ENCODE data around the gene OFD1.

DNA sequence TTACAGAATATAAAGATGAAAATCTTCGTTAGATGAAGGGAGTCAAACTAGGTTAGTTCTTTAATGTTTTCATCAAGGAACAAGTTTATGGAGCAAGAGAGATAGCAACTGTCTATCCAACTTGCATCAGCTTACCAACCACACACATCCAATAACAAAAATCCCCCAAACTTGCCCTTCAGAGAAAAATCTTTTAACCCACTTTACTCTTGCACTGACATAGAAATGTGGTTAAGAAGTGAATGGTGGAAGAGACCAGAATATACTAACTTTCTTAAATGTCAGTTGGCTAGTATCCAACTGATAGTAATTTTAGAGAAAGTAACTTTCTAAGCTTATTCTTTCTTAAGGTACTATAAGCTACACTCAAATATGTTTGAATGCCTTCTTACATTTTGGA is 47.3 kb upstream of the OFD1 start:
- TF ChIP-seq, protein P1, sequence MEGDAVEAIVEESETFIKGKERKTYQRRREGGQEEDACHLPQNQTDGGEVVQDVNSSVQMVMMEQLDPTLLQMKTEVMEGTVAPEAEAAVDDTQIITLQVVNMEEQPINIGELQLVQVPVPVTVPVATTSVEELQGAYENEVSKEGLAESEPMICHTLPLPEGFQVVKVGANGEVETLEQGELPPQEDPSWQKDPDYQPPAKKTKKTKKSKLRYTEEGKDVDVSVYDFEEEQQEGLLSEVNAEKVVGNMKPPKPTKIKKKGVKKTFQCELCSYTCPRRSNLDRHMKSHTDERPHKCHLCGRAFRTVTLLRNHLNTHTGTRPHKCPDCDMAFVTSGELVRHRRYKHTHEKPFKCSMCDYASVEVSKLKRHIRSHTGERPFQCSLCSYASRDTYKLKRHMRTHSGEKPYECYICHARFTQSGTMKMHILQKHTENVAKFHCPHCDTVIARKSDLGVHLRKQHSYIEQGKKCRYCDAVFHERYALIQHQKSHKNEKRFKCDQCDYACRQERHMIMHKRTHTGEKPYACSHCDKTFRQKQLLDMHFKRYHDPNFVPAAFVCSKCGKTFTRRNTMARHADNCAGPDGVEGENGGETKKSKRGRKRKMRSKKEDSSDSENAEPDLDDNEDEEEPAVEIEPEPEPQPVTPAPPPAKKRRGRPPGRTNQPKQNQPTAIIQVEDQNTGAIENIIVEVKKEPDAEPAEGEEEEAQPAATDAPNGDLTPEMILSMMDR (IDR thresholded peaks at IDR 0.05): no peak
- no peak for TF ChIP-seq POLR2AphosphoS5 (IDR thresholded peaks at IDR 0.05)
